IMR-90 (cell line): ENCODE data around the gene ZEB2. TPM values are rescaled to one million over a fixed set of nuclear protein-coding genes. Genes with fewer than 3 reads are reported as not detected.

Experiments
- ATAC-seq: fragments of 200-7000 bp; cut with Tn5 transposase; 2 replicates; pipeline ENCODE4 v1.9.1; 2020; ENCODE audit warnings: low read depth, mild to moderate bottlenecking, moderate library complexity
- BruUV-seq: library from RNA; stranded (reverse); fragments of 400-500 nt; replicated peaks from 2 replicates; lab custom pipeline; 2021; lab: Mats Ljungman, UMichigan
- CTCF ChIA-PET: fragments of 300-600 bp; formaldehyde crosslinking; extraction: SDS; loops from one replicate; lab custom pipeline; 2021; ENCODE audit warnings: antibody characterized with exemption; lab: Yijun Ruan, JAX
- POLR2A ChIA-PET: fragments of 300-600 bp; sonication (Branson Sonifier 250); formaldehyde crosslinking; loops from one replicate; lab custom pipeline; 2022; ENCODE audit warnings: antibody characterized with exemption; ENCODE audit not compliant: unreplicated experiment; lab: Charles Lee
- DNase-seq: peaks from one replicate; pipeline ENCODE4 v3.0.0; 2013
- H2AFZ ChIP-seq: replicated peaks from 2 replicates; pipeline ENCODE3; 2013; ENCODE audit warnings: low read length, mild to moderate bottlenecking; ENCODE audit not compliant: poor library complexity
- H2AK5ac ChIP-seq: 2 replicates; pipeline ENCODE4 v1.6.1; 2013; ENCODE audit warnings: low read depth, low read length, inconsistent platforms
- H2AK9ac ChIP-seq: replicated peaks from 2 replicates; pipeline ENCODE3; 2013; ENCODE audit warnings: mild to moderate bottlenecking, low read depth, low read length, moderate library complexity; ENCODE audit not compliant: poor library complexity
- H2BK120ac ChIP-seq: 2 replicates; pipeline ENCODE4 v1.6.1; 2013; ENCODE audit warnings: low read depth, low read length, inconsistent platforms
- H2BK15ac ChIP-seq: 3 replicates; pipeline ENCODE4 v1.6.1; 2013; ENCODE audit warnings: low read depth, low read length, inconsistent platforms
- H2BK20ac ChIP-seq: 2 replicates; pipeline ENCODE4 v1.6.1; 2013; ENCODE audit warnings: low read depth, mild to moderate bottlenecking, inconsistent platforms, low read length, moderate library complexity
- H2BK5ac ChIP-seq: 2 replicates; pipeline ENCODE4 v1.6.1; 2013; ENCODE audit warnings: mild to moderate bottlenecking, low read depth, low read length, inconsistent platforms; ENCODE audit not compliant: poor library complexity, severe bottlenecking
- H3K14ac ChIP-seq: replicated peaks from 2 replicates; pipeline ENCODE4 v1.6.1; 2013; ENCODE audit warnings: low read depth, low read length, inconsistent platforms
- H3K18ac ChIP-seq: 2 replicates; pipeline ENCODE4 v1.6.1; 2013; ENCODE audit warnings: low read depth, low read length, control low read depth
- H3K23ac ChIP-seq: 2 replicates; pipeline ENCODE4 v1.6.1; 2013; ENCODE audit warnings: low read depth, low read length, inconsistent platforms
- H3K27ac ChIP-seq: 2 replicates; pipeline ENCODE4 v1.5.1; 2013; ENCODE audit warnings: mild to moderate bottlenecking, control low read depth, low read length; ENCODE audit not compliant: insufficient read depth
- H3K27me3 ChIP-seq: 2 replicates; pipeline ENCODE4 v1.6.1; 2013; ENCODE audit warnings: low read length; ENCODE audit not compliant: control insufficient read depth, insufficient read depth
- H3K36me3 ChIP-seq: 2 replicates; pipeline ENCODE4 v1.6.1; 2013; ENCODE audit warnings: low read length, mixed read lengths; ENCODE audit not compliant: control insufficient read depth, insufficient read depth
- H3K4ac ChIP-seq: 2 replicates; pipeline ENCODE4 v1.6.1; 2013; ENCODE audit warnings: low read depth, low read length, inconsistent platforms
- H3K4me1 ChIP-seq: 2 replicates; pipeline ENCODE4 v1.6.1; 2013; ENCODE audit warnings: low read length, mixed read lengths; ENCODE audit not compliant: control insufficient read depth, insufficient read depth
- H3K4me2 ChIP-seq: 2 replicates; pipeline ENCODE4 v1.6.1; 2013; ENCODE audit warnings: low read depth, mild to moderate bottlenecking, control low read depth, low read length, moderate library complexity
- H3K4me3 ChIP-seq: 2 replicates; pipeline ENCODE4 v1.5.1; 2013; ENCODE audit warnings: low read depth, mild to moderate bottlenecking, control low read depth, low read length, moderate library complexity; ENCODE audit not compliant: insufficient read depth
- H3K56ac ChIP-seq: 2 replicates; pipeline ENCODE4 v1.6.1; 2013; ENCODE audit warnings: low read length, inconsistent platforms; ENCODE audit not compliant: insufficient read depth; ENCODE audit errors: extremely low read depth
- H3K79me1 ChIP-seq, 2 experiments: 2 replicates each; pipeline ENCODE4 v1.6.1; 2013; ENCODE audit warnings: low read length in 2 of 2, inconsistent platforms in 1 of 2, low read depth in 1 of 2
- H3K9ac ChIP-seq: 2 replicates; pipeline ENCODE4 v1.6.1; 2013; ENCODE audit warnings: low read depth, low read length, control low read depth
- H3K9me1 ChIP-seq: 2 replicates; pipeline ENCODE4 v1.6.1; 2013; ENCODE audit warnings: low read length, inconsistent platforms; ENCODE audit not compliant: insufficient read depth
- H3K9me3 ChIP-seq: 2 replicates; pipeline ENCODE4 v1.6.1; 2013; ENCODE audit warnings: low read length; ENCODE audit not compliant: control insufficient read depth, insufficient read depth
- H4K20me1 ChIP-seq: 2 replicates; pipeline ENCODE4 v1.6.1; 2013; ENCODE audit warnings: low read length, inconsistent platforms; ENCODE audit not compliant: insufficient read depth
- H4K5ac ChIP-seq: 2 replicates; pipeline ENCODE4 v1.6.1; 2013; ENCODE audit warnings: mild to moderate bottlenecking, low read depth, low read length, control low read depth
- H4K8ac ChIP-seq, 2 experiments: 2 replicates each; pipeline ENCODE4 v1.6.1; 2013; ENCODE audit warnings: low read depth in 2 of 2, low read length in 2 of 2, control low read depth in 1 of 2, inconsistent platforms in 1 of 2
- H4K91ac ChIP-seq: 2 replicates; pipeline ENCODE4 v1.6.1; 2013; ENCODE audit warnings: low read depth, low read length, inconsistent platforms; ENCODE audit not compliant: insufficient read depth
- BHLHE40 ChIP-seq: fragments of 150-350 bp; IDR thresholded peaks from 2 replicates; pipeline ENCODE4 v1.6.1; 2016; ENCODE audit warnings: mild to moderate bottlenecking, low read depth, low read length
- CHD1 ChIP-seq: IDR thresholded peaks from 2 replicates; pipeline ENCODE4 v1.6.1; 2012; ENCODE audit warnings: low read depth, low read length, improper control_type of control experiment
- MAFK ChIP-seq: IDR thresholded peaks from 2 replicates; pipeline ENCODE4 v1.6.1; 2012; ENCODE audit warnings: low read depth, low read length, improper control_type of control experiment
- MAZ ChIP-seq: IDR thresholded peaks from 2 replicates; pipeline ENCODE4 v1.6.1; 2012; ENCODE audit warnings: low read depth, mild to moderate bottlenecking, low read length, improper control_type of control experiment, moderate library complexity, borderline replicate concordance
- NFE2L2 ChIP-seq: fragments of 150-350 bp; IDR thresholded peaks from 2 replicates; pipeline ENCODE4 v1.6.1; 2016; ENCODE audit warnings: low read depth, mild to moderate bottlenecking, low read length
- POLR2A ChIP-seq: IDR thresholded peaks from 2 replicates; pipeline ENCODE4 v1.6.1; 2012; ENCODE audit warnings: mild to moderate bottlenecking, low read depth, low read length
- RCOR1 ChIP-seq: IDR thresholded peaks from 2 replicates; pipeline ENCODE4 v1.6.1; 2012; ENCODE audit warnings: mild to moderate bottlenecking, low read length, improper control_type of control experiment; ENCODE audit not compliant: insufficient replicate concordance
- RFX5 ChIP-seq: IDR thresholded peaks from 2 replicates; pipeline ENCODE4 v1.8.0; 2012; ENCODE audit warnings: low read depth, mild to moderate bottlenecking, low read length, moderate library complexity
- SMC3 ChIP-seq: fragments of 150-350 bp; IDR thresholded peaks from 2 replicates; pipeline ENCODE4 v1.6.1; 2016; ENCODE audit warnings: low read depth, mild to moderate bottlenecking, antibody characterized with exemption, low read length, moderate library complexity
- WGBS, 2 experiments: methylation state at CpG; one replicate each; pipeline versions ENCODE4 v1.1.5 to v1.1.7; 2013; ENCODE audit warnings: missing lambda C conversion rate in 2 of 2; ENCODE audit not compliant: insufficient read length in 1 of 2; ENCODE audit errors: extremely low coverage in 2 of 2; 5-methylcytosine and 5-hydroxymethylcytosine counted together
- dilution Hi-C: fragments of 300-500 bp; cut with HindIII; formaldehyde crosslinking; loops from one replicate; pipeline ENCODE4 v1.14.3; 2018; ENCODE audit warnings: low sequenced_read_pairs; ENCODE audit not compliant: unreplicated experiment
- in situ Hi-C: fragments of 300-500 bp; cut with MboI; formaldehyde crosslinking; loops from 3 replicates; pipeline ENCODE4 v1.14.3; 2019; ENCODE audit warnings: low sequenced_read_pairs, inconsistent platforms, mixed read lengths
- intact Hi-C: fragments of 100-400 bp; cut with micrococcal nuclease; formaldehyde crosslinking; loops from 2 replicates; pipeline ENCODE4 v1.10.0; 2022
- polyA plus RNA-seq, 3 experiments: library from polyadenylated mRNA; depleted of rRNA; stranded (reverse); fragments of >200 nt; gene quantifications; 2 replicates each; pipeline ENCODE4 v1.2.3, GENCODE V29; 2012; ENCODE audit warnings: low replicate concordance in 1 of 3
- total RNA-seq: library from RNA; depleted of rRNA; stranded (reverse); fragments of >200 nt; gene quantifications from 2 replicates; pipeline ENCODE4 v1.2.3, GENCODE V29; 2012
- TF ChIP-seq, protein P1 (sequence below): fragments of 150-350 bp; IDR thresholded peaks from 2 replicates; pipeline ENCODE4 v1.6.1; 2017; ENCODE audit warnings: mild to moderate bottlenecking, antibody characterized with exemption, low read length, low read depth

ZEB2 gene
- total and polyA plus RNA-seq, 2 of the 4 experiments (the other 2 are of a cell fraction), result 22.4 to 50.9 TPM

DNA sequence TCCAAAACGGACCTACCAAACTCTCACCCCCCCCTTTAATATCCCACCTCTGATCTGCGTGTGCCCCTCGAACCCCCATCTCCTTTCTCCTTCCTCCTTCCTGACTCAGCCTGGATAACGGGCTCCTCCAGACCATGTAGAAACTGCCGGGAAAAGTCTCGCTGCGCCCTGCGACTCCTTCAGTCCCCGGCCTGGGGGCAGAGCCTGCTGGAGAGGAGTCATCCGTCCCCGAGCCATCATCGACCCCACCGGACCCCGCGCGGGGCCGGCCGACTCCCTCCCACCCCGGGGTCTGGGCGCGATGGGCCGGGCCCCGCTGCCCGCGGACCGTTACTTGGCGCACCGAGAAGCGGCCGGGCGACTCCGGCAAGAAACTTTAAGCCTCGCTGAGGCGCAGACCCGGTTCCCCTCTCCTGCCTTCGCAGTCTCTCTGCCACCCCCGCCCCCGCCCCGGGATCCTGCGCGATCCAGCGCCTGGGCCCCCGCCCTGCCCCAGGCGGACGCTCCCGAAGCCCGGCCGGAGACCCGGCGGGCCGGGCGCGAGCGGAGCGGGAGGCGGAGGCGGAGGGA, 3.4 kb downstream of the ZEB2 start:
- CTCF ChIA-PET, result no interaction called here
- dilution Hi-C loops, result no loop called here

More for the DNA sequence above, 3.4 kb downstream of the ZEB2 start:
- DNase-seq, result no peak
- Histone ChIP-seq H3K23ac (peak overlapping the region; percentile 73), H2BK5ac (peak overlapping the region; percentile 99), H3K9ac (peak overlapping the region; percentile 90), H3K9me1 (no peaks in the 10 kb centered on the region), H2BK20ac (peak overlapping the region; percentile 17; the same call in 1 of the 2 replicates), H3K4me2 (peak overlapping the region; percentile 76), H3K79me1 (peaks cover 16 to 36% of the 10 kb centered on the region in 2 experiments; a peak in 3 of 4 replicates), H3K27ac (peak overlapping the region; percentile 99), H2AK5ac (peak overlapping the region; percentile 2), H2BK120ac (peak overlapping the region; percentile 73), H4K91ac (peak overlapping the region; percentile 81), H3K14ac (peak overlapping the region; percentile 80), H3K27me3 (no peaks in the 10 kb centered on the region), H3K4me1 (peaks cover 8% of the 10 kb centered on the region), H3K36me3 (no peaks in the 10 kb centered on the region; the same call in 1 of the 2 replicates), H4K8ac (peak overlapping the region; percentile 65 to 75; a peak in 2 of 4 replicates), H3K18ac (peak overlapping the region; percentile 96), H3K4ac (peak overlapping the region; percentile 86), H3K56ac (peak overlapping the region; percentile 73; the same call in 1 of the 2 replicates), H3K4me3 (peak overlapping the region; percentile 99), H2BK15ac (peak overlapping the region; percentile 9; the same call in 1 of the 3 replicates), H3K9me3 (no peaks in the 10 kb centered on the region), H4K20me1 (peaks cover 15% of the 10 kb centered on the region; the same call in 1 of the 2 replicates), H2AFZ (peak overlapping the region; percentile 83), H2AK9ac (peak overlapping the region; percentile 88), H4K5ac (peak overlapping the region; percentile 94)
- POLR2A ChIA-PET, result no interaction called here
- BruUV-seq, result no TSS peak
- ATAC-seq, result peak; percentile 24
- intact Hi-C loops (loop anchor here (2.0 to 10.0 kb wide), 10 partner anchors 491 to 1796 kb away; no protein-coding TSS in a partner anchor), in situ Hi-C loops (loop anchor here (10.0 to 25.0 kb wide), 3 partner anchors 182 to 1796 kb away; a partner anchor contains a TSS)
- TF ChIP-seq RCOR1 (no peak), RFX5 (no peak), CHD1 (0 out of 2 replicates have a peak, but pooled peaks have one; percentile 10), BHLHE40 (no peak), MAZ (peak; percentile 11; the same call in 1 of the 2 replicates), SMC3 (no peak), NFE2L2 (no peak), MAFK (no peak), POLR2A (no peak)
- TF ChIP-seq, protein P1, sequence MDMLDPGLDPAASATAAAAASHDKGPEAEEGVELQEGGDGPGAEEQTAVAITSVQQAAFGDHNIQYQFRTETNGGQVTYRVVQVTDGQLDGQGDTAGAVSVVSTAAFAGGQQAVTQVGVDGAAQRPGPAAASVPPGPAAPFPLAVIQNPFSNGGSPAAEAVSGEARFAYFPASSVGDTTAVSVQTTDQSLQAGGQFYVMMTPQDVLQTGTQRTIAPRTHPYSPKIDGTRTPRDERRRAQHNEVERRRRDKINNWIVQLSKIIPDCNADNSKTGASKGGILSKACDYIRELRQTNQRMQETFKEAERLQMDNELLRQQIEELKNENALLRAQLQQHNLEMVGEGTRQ, result no peak
- 0% methylated on average over 7 of the region's 57 CpGs; no CpG with 5 or more reads in 1 of the 2 experiments for WGBS, 2 experiments
